Calu3 (cell line): ENCODE measurements around the gene LGALS16. TPM values are rescaled to one million over a fixed set of nuclear protein-coding genes. Genes with fewer than 3 reads are reported as not detected.

Experiments
- BruUV-seq: library from RNA; stranded (reverse); fragments of 400-500 nt; replicated peaks from 2 replicates; lab custom pipeline; 2021; lab: Mats Ljungman, UMichigan
- CTCF ChIA-PET: fragments of 300-600 bp; sonication (Branson Sonifier 250); formaldehyde crosslinking; loops from one replicate; lab custom pipeline; 2022; ENCODE audit warnings: antibody characterized with exemption; lab: Charles Lee
- DNase-seq: peaks from one replicate; pipeline ENCODE4 v3.0.0; 2022
- H3K27ac Mint-ChIP-seq: one replicate; pipeline ENCODE4 v1.8.0; 2022; ENCODE audit warnings: mixed read lengths; ENCODE audit not compliant: unreplicated experiment
- H3K27me3 Mint-ChIP-seq: one replicate; pipeline ENCODE4 v1.8.0; 2022; ENCODE audit warnings: mixed read lengths; ENCODE audit not compliant: unreplicated experiment
- H3K36me3 Mint-ChIP-seq: one replicate; pipeline ENCODE4 v1.8.0; 2022; ENCODE audit warnings: mild to moderate bottlenecking, moderate library complexity, mixed read lengths; ENCODE audit not compliant: insufficient read depth, unreplicated experiment
- H3K4me1 Mint-ChIP-seq: one replicate; pipeline ENCODE4 v1.8.0; 2022; ENCODE audit warnings: mild to moderate bottlenecking, low read depth, mixed read lengths; ENCODE audit not compliant: unreplicated experiment
- H3K4me3 Mint-ChIP-seq: one replicate; pipeline ENCODE4 v1.8.0; 2022; ENCODE audit warnings: mild to moderate bottlenecking, low read depth, moderate library complexity, mixed read lengths; ENCODE audit not compliant: unreplicated experiment
- H3K9me3 Mint-ChIP-seq: one replicate; pipeline ENCODE4 v1.8.0; 2022; ENCODE audit warnings: low read depth, mixed read lengths; ENCODE audit not compliant: unreplicated experiment
- intact Hi-C: fragments of 100-400 bp; cut with micrococcal nuclease; formaldehyde crosslinking; loops from one replicate; pipeline ENCODE4 v1.10.0; 2022; ENCODE audit not compliant: unreplicated experiment
- total RNA-seq: library from RNA; stranded (reverse); gene quantifications from 2 replicates; pipeline ENCODE4 v1.2.3, GENCODE V29; 2022
- TF ChIP-seq, protein P1 (sequence below): fragments of 200-600 bp; IDR thresholded peaks from one replicate; pipeline ENCODE4 v1.8.0; 2022; ENCODE audit warnings: antibody characterized with exemption; ENCODE audit not compliant: unreplicated experiment

The LGALS16 gene
- total RNA-seq, 1 experiment from 2014 or later: not detected

DNA sequence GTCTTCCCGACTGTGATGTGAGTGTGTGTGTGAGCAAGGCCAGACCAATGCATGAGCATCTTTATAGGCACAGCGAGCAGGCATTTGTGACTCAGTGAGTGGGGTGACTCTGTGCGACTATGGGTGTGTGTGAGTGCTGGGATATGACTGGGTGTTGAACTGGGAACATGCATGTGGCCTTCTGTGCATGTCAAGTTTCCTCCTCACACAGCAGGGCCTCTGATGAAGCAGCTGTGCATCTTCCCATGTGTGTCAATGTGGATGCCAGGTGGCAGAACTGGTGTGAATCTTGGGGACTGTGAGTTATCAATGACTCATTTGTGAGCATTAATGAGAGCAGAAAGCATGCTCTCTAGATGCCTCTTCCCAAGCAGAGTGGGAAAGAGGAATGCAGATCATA, 36.5 kb downstream of the LGALS16 start:
- CTCF ChIA-PET: no interaction called here
- intact Hi-C loops: no loop called here
- Mint-ChIP-seq H3K4me1 (no peaks in the 10 kb centered on the region), H3K4me3 (no peak overlapping the region), H3K27ac (no peak overlapping the region), H3K9me3 (peaks cover 3% of the 10 kb centered on the region), H3K36me3 (no peaks in the 10 kb centered on the region), H3K27me3 (peaks cover 80% of the 10 kb centered on the region)
- no TSS peak for BruUV-seq
- TF ChIP-seq, protein P1, sequence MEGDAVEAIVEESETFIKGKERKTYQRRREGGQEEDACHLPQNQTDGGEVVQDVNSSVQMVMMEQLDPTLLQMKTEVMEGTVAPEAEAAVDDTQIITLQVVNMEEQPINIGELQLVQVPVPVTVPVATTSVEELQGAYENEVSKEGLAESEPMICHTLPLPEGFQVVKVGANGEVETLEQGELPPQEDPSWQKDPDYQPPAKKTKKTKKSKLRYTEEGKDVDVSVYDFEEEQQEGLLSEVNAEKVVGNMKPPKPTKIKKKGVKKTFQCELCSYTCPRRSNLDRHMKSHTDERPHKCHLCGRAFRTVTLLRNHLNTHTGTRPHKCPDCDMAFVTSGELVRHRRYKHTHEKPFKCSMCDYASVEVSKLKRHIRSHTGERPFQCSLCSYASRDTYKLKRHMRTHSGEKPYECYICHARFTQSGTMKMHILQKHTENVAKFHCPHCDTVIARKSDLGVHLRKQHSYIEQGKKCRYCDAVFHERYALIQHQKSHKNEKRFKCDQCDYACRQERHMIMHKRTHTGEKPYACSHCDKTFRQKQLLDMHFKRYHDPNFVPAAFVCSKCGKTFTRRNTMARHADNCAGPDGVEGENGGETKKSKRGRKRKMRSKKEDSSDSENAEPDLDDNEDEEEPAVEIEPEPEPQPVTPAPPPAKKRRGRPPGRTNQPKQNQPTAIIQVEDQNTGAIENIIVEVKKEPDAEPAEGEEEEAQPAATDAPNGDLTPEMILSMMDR: no peak
- no peak for DNase-seq

DNA sequence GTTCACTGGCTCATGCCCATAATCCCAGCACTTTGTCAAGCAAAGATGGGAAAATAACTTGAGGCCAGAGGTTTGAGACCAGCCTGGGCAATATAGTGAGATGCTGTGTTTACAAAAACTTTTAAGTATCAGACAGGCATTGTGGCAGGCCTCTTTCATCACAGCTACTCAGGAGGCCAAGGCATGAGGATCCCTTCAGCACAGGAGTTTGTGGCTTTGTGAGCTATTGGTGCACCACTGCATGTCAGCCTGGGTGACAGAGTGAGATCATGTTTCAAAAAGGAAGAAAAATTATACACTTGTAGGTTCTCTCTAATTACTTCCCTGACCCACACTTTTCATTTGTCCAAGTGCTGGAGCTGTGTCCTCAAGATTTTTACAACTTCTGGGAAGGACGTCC, 37.1 kb downstream of the LGALS16 start:
- Mint-ChIP-seq H3K36me3 (no peaks in the 10 kb centered on the region), H3K9me3 (peaks cover 3% of the 10 kb centered on the region), H3K4me3 (no peak overlapping the region), H3K4me1 (no peaks in the 10 kb centered on the region), H3K27me3 (peaks cover 86% of the 10 kb centered on the region), H3K27ac (no peak overlapping the region)
- BruUV-seq: no TSS peak
- CTCF ChIA-PET: no interaction called here
- intact Hi-C loops: no loop called here
- no peak for DNase-seq
- TF ChIP-seq, protein P1: no peak

DNA sequence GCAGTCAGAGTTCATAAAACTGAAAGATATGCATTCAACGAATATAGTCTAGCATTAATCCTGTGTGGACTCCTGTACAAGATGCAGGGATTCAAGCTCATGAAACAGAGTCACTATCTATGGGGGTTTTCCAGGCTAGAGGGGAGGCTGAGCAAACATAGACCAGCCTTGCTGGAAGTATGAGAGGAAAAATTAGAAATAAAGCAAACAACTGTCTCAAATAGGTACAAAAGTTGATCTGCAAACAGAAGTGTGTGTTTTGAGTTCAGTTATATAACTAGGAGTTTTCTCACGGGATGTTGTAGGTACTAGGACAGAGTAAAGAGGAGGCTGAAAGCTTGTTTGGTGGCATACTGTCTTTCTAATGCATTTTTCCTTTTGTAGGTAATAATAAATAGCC, 40.0 kb downstream of the LGALS16 start:
- no TSS peak for BruUV-seq
- no peak for DNase-seq
- Mint-ChIP-seq H3K4me3 (no peak overlapping the region), H3K4me1 (no peaks in the 10 kb centered on the region), H3K27ac (no peak overlapping the region), H3K27me3 (peaks cover 99% of the 10 kb centered on the region), H3K36me3 (no peaks in the 10 kb centered on the region), H3K9me3 (no peaks in the 10 kb centered on the region)
- CTCF ChIA-PET: no interaction called here
- intact Hi-C loops: no loop called here
- TF ChIP-seq, protein P1: no peak

DNA sequence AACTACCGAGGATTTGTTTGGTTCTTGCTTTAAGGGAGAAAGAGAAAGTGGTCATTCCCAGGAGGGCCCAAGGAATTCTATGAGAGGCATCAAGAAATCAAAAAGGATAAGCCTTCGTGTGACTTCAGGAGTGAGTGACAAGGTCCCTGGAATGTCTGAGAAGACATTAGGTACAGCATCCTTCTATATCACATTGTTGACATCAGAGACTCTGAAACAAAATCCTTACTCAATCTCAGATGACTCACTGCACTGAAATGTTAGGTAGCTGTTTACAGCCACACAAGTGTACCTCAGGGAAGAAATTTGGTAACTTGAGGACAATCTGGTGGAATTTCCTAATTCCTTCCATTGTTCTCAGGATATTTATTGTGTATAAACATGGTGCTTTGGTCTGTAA, 40.7 kb downstream of the LGALS16 start:
- no TSS peak for BruUV-seq
- Mint-ChIP-seq H3K4me1 (no peaks in the 10 kb centered on the region), H3K27me3 (peaks cover 99% of the 10 kb centered on the region), H3K36me3 (no peaks in the 10 kb centered on the region), H3K4me3 (no peak overlapping the region), H3K9me3 (no peaks in the 10 kb centered on the region), H3K27ac (no peak overlapping the region)
- CTCF ChIA-PET: no interaction called here
- TF ChIP-seq, protein P1: no peak
- DNase-seq: no peak
- intact Hi-C loops: no loop called here
